Upper lobe of left lung (tissue), 4 donors: ENCODE results near the gene ATG101.

Source experiments
- EP300 ChIP-seq, 4 donors: sonication (generic); formaldehyde crosslinking; IDR thresholded peaks; one replicate each; pipeline ENCODE4 v1.5.1; 2017; ENCODE audit warnings: antibody characterized with exemption in 4 of 4, control low read depth in 2 of 4
- POLR2A ChIP-seq, 4 donors: fragments of 450-650 bp; IDR thresholded peaks; one replicate each; pipeline ENCODE4 v1.5.1; 2016 to 2017; ENCODE audit warnings: antibody characterized with exemption in 4 of 4, mild to moderate bottlenecking in 2 of 4
- POLR2AphosphoS5 ChIP-seq, 2 donors: sonication (generic); formaldehyde crosslinking; IDR thresholded peaks; one replicate each; pipeline ENCODE4 v1.5.1; 2017; ENCODE audit warnings: antibody characterized with exemption in 2 of 2
- TF ChIP-seq, protein P1 (sequence below), 6 experiments: fragments of 450-650 bp in 4 of 6; fragments of 200-600 bp in 2 of 6; sonication (generic) in 2 of 6; IDR thresholded peaks; one replicate each; pipeline ENCODE4 v1.5.1; 2016 to 2019; ENCODE audit warnings: antibody characterized with exemption in 6 of 6

DNA sequence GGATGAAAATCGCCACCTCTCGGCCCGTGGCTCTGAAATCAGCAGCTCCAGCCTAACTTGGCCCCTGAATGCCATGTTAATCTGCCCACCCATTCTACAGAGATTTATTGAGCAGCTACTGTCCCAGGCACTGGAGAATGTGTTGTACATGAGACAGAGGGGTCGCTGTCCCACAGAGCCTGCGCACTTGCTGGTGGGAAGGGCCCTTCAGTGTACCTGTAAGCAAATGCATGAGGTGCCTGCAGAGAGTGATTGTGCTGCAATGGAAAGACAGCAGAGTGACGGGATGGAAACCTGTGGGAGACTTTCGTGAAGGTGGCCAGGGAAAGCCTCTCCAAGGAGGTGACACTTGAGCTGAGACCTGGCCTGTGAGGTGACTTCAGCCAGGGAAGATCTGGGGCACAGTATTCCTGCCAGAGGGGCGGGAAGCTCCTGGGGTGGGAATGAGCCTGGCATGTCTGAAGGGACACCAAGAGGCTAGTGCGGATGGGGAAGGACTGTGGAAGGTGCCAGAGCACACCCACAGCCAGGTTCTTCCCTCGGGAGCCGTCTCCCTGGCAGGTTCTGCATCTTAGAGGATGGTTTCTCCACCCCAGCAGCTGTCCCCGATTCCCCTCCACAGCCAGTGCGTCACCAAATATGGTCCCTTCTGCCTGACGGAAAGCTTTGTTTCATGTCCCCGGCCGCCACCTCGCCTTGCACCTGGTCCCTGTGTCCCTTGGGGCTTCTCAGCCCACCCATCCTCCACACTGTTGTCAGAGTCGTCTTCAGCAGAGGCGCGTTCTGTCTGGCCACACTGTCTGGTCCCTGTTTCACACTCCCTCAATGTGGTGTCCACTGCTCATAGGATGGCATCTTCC is 18.4 kb downstream of the ATG101 start:
- TF ChIP-seq, protein P1, sequence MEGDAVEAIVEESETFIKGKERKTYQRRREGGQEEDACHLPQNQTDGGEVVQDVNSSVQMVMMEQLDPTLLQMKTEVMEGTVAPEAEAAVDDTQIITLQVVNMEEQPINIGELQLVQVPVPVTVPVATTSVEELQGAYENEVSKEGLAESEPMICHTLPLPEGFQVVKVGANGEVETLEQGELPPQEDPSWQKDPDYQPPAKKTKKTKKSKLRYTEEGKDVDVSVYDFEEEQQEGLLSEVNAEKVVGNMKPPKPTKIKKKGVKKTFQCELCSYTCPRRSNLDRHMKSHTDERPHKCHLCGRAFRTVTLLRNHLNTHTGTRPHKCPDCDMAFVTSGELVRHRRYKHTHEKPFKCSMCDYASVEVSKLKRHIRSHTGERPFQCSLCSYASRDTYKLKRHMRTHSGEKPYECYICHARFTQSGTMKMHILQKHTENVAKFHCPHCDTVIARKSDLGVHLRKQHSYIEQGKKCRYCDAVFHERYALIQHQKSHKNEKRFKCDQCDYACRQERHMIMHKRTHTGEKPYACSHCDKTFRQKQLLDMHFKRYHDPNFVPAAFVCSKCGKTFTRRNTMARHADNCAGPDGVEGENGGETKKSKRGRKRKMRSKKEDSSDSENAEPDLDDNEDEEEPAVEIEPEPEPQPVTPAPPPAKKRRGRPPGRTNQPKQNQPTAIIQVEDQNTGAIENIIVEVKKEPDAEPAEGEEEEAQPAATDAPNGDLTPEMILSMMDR (IDR thresholded peaks at IDR 0.05), result no peak
- TF ChIP-seq EP300 (IDR thresholded peaks at IDR 0.05) (no peak), POLR2AphosphoS5 (IDR thresholded peaks at IDR 0.05) (no peak), POLR2A (IDR thresholded peaks at IDR 0.05) (no peak)
